HL-60 (cell line): ENCODE results near the gene GPR39.

Source experiments
- GABPA ChIP-seq: IDR thresholded peaks from 2 replicates; pipeline ENCODE4 v1.6.1; 2012; ENCODE audit warnings: low read depth
- POLR2AphosphoS5 ChIP-seq: IDR thresholded peaks from 2 replicates; pipeline ENCODE4 v1.6.1; 2012; ENCODE audit warnings: low read depth
- TF ChIP-seq, protein P1 (sequence below): IDR thresholded peaks from one replicate; pipeline ENCODE4 v1.5.1; 2011; ENCODE audit warnings: low read length, control low read depth, inconsistent platforms; ENCODE audit not compliant: insufficient read depth
- TF ChIP-seq, protein P2 (sequence below): IDR thresholded peaks from 2 replicates; pipeline ENCODE4 v1.6.1; 2012; ENCODE audit warnings: low read depth; ENCODE audit not compliant: insufficient replicate concordance

DNA sequence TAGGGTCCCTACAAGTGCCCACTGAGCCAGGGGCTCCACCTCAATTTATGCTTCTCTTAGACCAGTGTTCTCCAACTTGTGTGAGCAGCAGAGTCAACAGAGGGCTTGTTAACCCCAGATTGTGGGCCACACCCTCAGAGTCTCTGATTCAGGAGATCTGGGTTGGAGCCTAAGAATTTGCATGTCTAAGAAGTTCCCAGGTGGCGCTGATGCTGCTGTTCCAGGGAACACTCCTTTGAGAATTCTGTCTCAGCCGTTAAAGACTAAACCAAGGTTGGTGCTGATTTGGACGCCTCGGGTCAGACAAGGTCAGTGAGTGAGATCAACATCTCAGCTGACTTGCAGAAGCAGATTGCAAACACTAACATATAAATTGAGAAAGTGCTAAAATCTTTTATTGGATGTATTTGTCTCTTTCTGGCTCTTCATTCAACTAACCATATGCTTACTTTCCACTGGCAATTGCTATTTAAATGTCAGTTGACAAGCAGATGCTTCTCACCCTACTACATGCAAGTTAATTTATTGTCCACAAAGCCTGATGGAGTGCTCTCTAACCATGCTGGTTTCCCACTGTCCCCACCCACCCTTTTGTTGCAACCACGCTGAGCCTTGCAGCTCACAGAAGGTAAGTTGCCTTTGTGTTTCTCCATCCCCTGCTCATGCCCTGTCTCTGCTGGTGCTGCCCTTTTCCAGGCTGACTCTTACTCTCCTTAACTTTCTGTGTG lies 221.9 kb downstream of the GPR39 start:
- TF ChIP-seq, protein P1, sequence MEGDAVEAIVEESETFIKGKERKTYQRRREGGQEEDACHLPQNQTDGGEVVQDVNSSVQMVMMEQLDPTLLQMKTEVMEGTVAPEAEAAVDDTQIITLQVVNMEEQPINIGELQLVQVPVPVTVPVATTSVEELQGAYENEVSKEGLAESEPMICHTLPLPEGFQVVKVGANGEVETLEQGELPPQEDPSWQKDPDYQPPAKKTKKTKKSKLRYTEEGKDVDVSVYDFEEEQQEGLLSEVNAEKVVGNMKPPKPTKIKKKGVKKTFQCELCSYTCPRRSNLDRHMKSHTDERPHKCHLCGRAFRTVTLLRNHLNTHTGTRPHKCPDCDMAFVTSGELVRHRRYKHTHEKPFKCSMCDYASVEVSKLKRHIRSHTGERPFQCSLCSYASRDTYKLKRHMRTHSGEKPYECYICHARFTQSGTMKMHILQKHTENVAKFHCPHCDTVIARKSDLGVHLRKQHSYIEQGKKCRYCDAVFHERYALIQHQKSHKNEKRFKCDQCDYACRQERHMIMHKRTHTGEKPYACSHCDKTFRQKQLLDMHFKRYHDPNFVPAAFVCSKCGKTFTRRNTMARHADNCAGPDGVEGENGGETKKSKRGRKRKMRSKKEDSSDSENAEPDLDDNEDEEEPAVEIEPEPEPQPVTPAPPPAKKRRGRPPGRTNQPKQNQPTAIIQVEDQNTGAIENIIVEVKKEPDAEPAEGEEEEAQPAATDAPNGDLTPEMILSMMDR: no peak
- TF ChIP-seq POLR2AphosphoS5: no peak
- TF ChIP-seq GABPA: no peak
- TF ChIP-seq, protein P2, sequence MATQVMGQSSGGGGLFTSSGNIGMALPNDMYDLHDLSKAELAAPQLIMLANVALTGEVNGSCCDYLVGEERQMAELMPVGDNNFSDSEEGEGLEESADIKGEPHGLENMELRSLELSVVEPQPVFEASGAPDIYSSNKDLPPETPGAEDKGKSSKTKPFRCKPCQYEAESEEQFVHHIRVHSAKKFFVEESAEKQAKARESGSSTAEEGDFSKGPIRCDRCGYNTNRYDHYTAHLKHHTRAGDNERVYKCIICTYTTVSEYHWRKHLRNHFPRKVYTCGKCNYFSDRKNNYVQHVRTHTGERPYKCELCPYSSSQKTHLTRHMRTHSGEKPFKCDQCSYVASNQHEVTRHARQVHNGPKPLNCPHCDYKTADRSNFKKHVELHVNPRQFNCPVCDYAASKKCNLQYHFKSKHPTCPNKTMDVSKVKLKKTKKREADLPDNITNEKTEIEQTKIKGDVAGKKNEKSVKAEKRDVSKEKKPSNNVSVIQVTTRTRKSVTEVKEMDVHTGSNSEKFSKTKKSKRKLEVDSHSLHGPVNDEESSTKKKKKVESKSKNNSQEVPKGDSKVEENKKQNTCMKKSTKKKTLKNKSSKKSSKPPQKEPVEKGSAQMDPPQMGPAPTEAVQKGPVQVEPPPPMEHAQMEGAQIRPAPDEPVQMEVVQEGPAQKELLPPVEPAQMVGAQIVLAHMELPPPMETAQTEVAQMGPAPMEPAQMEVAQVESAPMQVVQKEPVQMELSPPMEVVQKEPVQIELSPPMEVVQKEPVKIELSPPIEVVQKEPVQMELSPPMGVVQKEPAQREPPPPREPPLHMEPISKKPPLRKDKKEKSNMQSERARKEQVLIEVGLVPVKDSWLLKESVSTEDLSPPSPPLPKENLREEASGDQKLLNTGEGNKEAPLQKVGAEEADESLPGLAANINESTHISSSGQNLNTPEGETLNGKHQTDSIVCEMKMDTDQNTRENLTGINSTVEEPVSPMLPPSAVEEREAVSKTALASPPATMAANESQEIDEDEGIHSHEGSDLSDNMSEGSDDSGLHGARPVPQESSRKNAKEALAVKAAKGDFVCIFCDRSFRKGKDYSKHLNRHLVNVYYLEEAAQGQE: no peak
